Activated CD4-positive, alpha-beta T cell treated with anti-CD3 and anti-CD28 coated beads for 48 hours (primary cell): ENCODE results near the gene CAPS.

Experiments
- DNase-seq: peaks from one replicate; pipeline ENCODE4 v3.0.0-alpha.2; 2020

CAPS gene

GRCh38 chr19:5892772-5893275 lies 21.2 kb upstream of the CAPS start:
- DNase-seq, result no peak

GRCh38 chr19:5893296-5893903 lies 20.7 kb upstream of the CAPS start:
- no peak for DNase-seq

- DNase-seq, result no peak
Measured at GRCh38 chr19:5893907-5894703, 19.9 kb upstream of the CAPS start.

GRCh38 chr19:5894704-5895349 lies 19.2 kb upstream of the CAPS start:
- DNase-seq, result no peak

GRCh38 chr19:5895409-5895808 lies 18.6 kb upstream of the CAPS start:
- no peak for DNase-seq

GRCh38 chr19:5895890-5896289 lies 18.2 kb upstream of the CAPS start:
- DNase-seq, result no peak

- no peak for DNase-seq
Measured at GRCh38 chr19:5896365-5897076, 17.5 kb upstream of the CAPS start.

- DNase-seq, result no peak
Measured at GRCh38 chr19:5897189-5897969, 16.7 kb upstream of the CAPS start.

- no peak for DNase-seq
Measured at GRCh38 chr19:5899728-5900526, 14.1 kb upstream of the CAPS start.

GRCh38 chr19:5900976-5901375 lies 13.1 kb upstream of the CAPS start:
- no peak for DNase-seq

GRCh38 chr19:5903056-5903623 lies 10.9 kb upstream of the CAPS start:
- peak; percentile 23 for DNase-seq

GRCh38 chr19:5903624-5904351 lies 10.3 kb upstream of the CAPS start, which contains the start of gene NDUFA11:
TSS of gene NDUFA11 (minus strand) at chr19:5903790. CDS start at chr19:5903708, 82 bp downstream.
- DNase-seq, result peak; percentile 98

- DNase-seq, result peak; percentile 100
Measured at GRCh38 chr19:5904352-5905113, 9.5 kb upstream of the CAPS start, which contains the start of gene VMAC. TSS of gene VMAC (plus strand) at chr19:5904872. CDS start at chr19:5904891, 19 bp downstream.

GRCh38 chr19:5905114-5905778 lies 8.8 kb upstream of the CAPS start:
- no peak for DNase-seq

GRCh38 chr19:5907241-5907640 lies 6.8 kb upstream of the CAPS start:
- DNase-seq, result peak; percentile 40

- no peak for DNase-seq
Measured at GRCh38 chr19:5908773-5909442, 5.1 kb upstream of the CAPS start.

- no peak for DNase-seq
Measured at GRCh38 chr19:5910638-5910907, 3.5 kb upstream of the CAPS start.

GRCh38 chr19:5911366-5911765 lies 2.7 kb upstream of the CAPS start:
- DNase-seq, result no peak
